ENCODE data around the gene KRT77.

- TF ChIP-seq TARDBP (IDR thresholded peaks at IDR 0.05) (no peak), ELF4 (IDR thresholded peaks at IDR 0.05) (no peak), SP1 (IDR thresholded peaks at IDR 0.05) (no peak), NFRKB (IDR thresholded peaks at IDR 0.05) (no peak), SUZ12 (IDR thresholded peaks at IDR 0.05) (no peak), HDGF (IDR thresholded peaks at IDR 0.05; ENCODE audit: borderline replicate concordance) (no peak), LEF1 (IDR thresholded peaks at IDR 0.05; ENCODE audit: borderline replicate concordance) (no peak), FOXM1 (IDR thresholded peaks at IDR 0.05; ENCODE audit: borderline replicate concordance) (no peak), ZNF384 (IDR thresholded peaks at IDR 0.05) (no peak), BHLHE40 (IDR thresholded peaks at IDR 0.05; ENCODE audit: borderline replicate concordance) (no peak), FOXK2 (IDR thresholded peaks at IDR 0.05) (no peak), CTBP1 (IDR thresholded peaks at IDR 0.05; ENCODE audit: borderline replicate concordance) (no peak)
Measured at GRCh38 chr12:52643233-52644077, 59.9 kb downstream of the KRT77 start.
